Spleen (tissue), 11 donors: ENCODE data around the gene CILP2. TPM values are rescaled to one million over a fixed set of nuclear protein-coding genes. Genes with fewer than 3 reads are reported as not detected.
A peak's percentile ranks its signal among the peaks of the same experiment; 100 is the strongest.

ENCODE experiments used
- DNase-seq: peaks from one replicate; pipeline ENCODE4 v3.0.0-alpha.2; 2020
- H3K27ac ChIP-seq, 8 donors: fragments of 200-600 bp; sonication (generic) in 7 of 8; 1 replicate in 4 of 8; 2 replicates in 4 of 8; pipeline versions ENCODE4 v1.5.0 to v1.8.0; 2016 to 2021; ENCODE audit warnings: inconsistent platforms in 4 of 8, mild to moderate bottlenecking in 4 of 8, moderate library complexity in 1 of 8
- H3K27me3 ChIP-seq, 7 donors: fragments of 200-600 bp; sonication (generic) in 6 of 7; replicated peaks in 1 of 7; 1 replicate in 4 of 7; 2 replicates in 3 of 7; pipeline versions ENCODE4 v1.5.0 to v1.8.0; 2016 to 2021; ENCODE audit warnings: inconsistent platforms in 3 of 7, mild to moderate bottlenecking in 1 of 7
- H3K36me3 ChIP-seq, 6 donors: fragments of 200-600 bp; sonication (generic) in 5 of 6; 1 replicate in 4 of 6; 2 replicates in 2 of 6; pipeline versions ENCODE4 v1.5.0 to v1.8.0; 2016 to 2021; ENCODE audit warnings: inconsistent platforms in 2 of 6
- H3K4me1 ChIP-seq, 6 donors: fragments of 200-600 bp; sonication (generic) in 5 of 6; 1 replicate in 3 of 6; 2 replicates in 3 of 6; pipeline versions ENCODE4 v1.5.0 to v1.8.0; 2016 to 2021; ENCODE audit warnings: inconsistent platforms in 3 of 6
- H3K4me3 ChIP-seq, 8 donors: fragments of 200-600 bp; sonication (generic) in 7 of 8; 1 replicate in 4 of 8; 2 replicates in 4 of 8; pipeline versions ENCODE4 v1.5.0 to v1.8.0; 2016 to 2021; ENCODE audit warnings: inconsistent platforms in 4 of 8, mild to moderate bottlenecking in 4 of 8, moderate library complexity in 2 of 8
- H3K9me3 ChIP-seq, 8 donors: fragments of 200-600 bp; sonication (generic) in 7 of 8; 1 replicate in 4 of 8; 2 replicates in 4 of 8; pipeline versions ENCODE4 v1.5.0 to v1.8.0; 2016 to 2021; ENCODE audit warnings: inconsistent platforms in 4 of 8
- POLR2A ChIP-seq, 3 donors: fragments of 450-650 bp; IDR thresholded peaks; one replicate each; pipeline ENCODE4 v1.5.1; 2017; ENCODE audit warnings: antibody characterized with exemption in 3 of 3, mild to moderate bottlenecking in 1 of 3
- POLR2AphosphoS5 ChIP-seq, 3 donors: sonication (generic); formaldehyde crosslinking; IDR thresholded peaks; one replicate each; pipeline ENCODE4 v1.5.1; 2017; ENCODE audit warnings: antibody characterized with exemption in 3 of 3
- WGBS, 5 donors: extraction: QIAGEN DNeasy Blood & Tissue Kit in 3 of 5; methylation state at CpG; one replicate each; pipeline versions ENCODE4 v1.1.5 to v1.1.7; 2013 to 2018; 5-methylcytosine and 5-hydroxymethylcytosine counted together
- intact Hi-C: fragments of 100-400 bp; cut with DNase I; formaldehyde crosslinking; loops from one replicate; pipeline ENCODE4 v1.15.0; 2023; ENCODE audit warnings: low total_unique reads
- polyA plus RNA-seq, 3 donors: library from polyadenylated mRNA; stranded (reverse); fragments of 200-250 nt; gene quantifications; one replicate each; pipeline ENCODE4 v1.2.1, GENCODE V29; 2013
- total RNA-seq, 7 donors: library from RNA; depleted of rRNA in 3 of 7; stranded (reverse); fragments of >200 nt in 3 of 7; fragmentation: NEBNext Ultra II Directional in 4 of 7; extraction: Animal tissue kit (Norgen Biotek cat#: 25700) in 4 of 7; gene quantifications; one replicate each; pipeline versions ENCODE4 v1.1.0 to v1.2.1, GENCODE V29; 2016 to 2021
- TF ChIP-seq, protein P1 (sequence below), 11 experiments: fragments of 200-600 bp in 7 of 11; fragments of 450-650 bp in 4 of 11; sonication (generic) in 4 of 11; IDR thresholded peaks in 8 of 11; conservative IDR thresholded peaks in 3 of 11; 1 replicate in 7 of 11; 2 replicates in 4 of 11; pipeline versions ENCODE4 v1.4.0 to v1.8.0; 2016 to 2021; ENCODE audit warnings: antibody characterized with exemption in 11 of 11, inconsistent platforms in 4 of 11, mild to moderate bottlenecking in 1 of 11
- donor health status: healthy with polysubstance abuse.
- donor health status: DM: no; HTN: no; CAD: no; lungs with moderate emphysema.
- donor health status: DM: no; HTN: no; CAD: no.
- donor health status: Bipolar disorder and iron deficiency.
- donor health status: healthy.
- donor health status: DM: no; HTN: no; CAD: no.
- donor health status: DM: yes; HTN: yes; CAD: no.

The CILP2 gene
- total and polyA plus RNA-seq, 10 donors: 0.15 to 1.3 (median 0.43) TPM; not detected in 1

DNA sequence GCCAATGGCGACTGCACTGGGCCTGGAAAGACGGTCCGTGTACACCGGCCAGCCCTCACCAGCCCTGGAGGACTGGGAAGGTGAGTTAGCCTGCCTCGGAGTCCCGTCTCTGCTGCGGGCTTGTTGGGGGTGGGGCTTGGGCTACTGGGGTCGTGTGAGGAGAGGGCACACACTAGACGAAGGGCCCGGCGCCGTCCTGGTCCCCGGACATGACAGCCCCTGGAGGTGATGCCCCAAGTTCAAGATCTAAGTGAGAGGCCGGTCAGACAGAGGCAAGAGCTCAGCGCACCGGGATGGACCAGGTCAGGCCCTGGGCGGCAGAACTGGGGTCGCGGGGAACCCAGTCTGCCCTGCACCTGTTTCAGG is 1.6 kb downstream of the CILP2 start:
- DNase-seq: no peak
- WGBS, 5 donors: 21 to 53% (median 35%) methylated on average over 16 to 19 of the region's 19 CpGs
- H3K36me3 ChIP-seq: peaks cover 0 to 6% (median 0%) of the 10 kb centered on the region in 6 donors
- peaks cover 0 to 7% (median 0%) of the 10 kb centered on the region in 8 donors for H3K9me3 ChIP-seq
- TF ChIP-seq POLR2AphosphoS5 (IDR thresholded peaks at IDR 0.05) (no peak), POLR2A (IDR thresholded peaks at IDR 0.05) (no peak)
- TF ChIP-seq, protein P1, sequence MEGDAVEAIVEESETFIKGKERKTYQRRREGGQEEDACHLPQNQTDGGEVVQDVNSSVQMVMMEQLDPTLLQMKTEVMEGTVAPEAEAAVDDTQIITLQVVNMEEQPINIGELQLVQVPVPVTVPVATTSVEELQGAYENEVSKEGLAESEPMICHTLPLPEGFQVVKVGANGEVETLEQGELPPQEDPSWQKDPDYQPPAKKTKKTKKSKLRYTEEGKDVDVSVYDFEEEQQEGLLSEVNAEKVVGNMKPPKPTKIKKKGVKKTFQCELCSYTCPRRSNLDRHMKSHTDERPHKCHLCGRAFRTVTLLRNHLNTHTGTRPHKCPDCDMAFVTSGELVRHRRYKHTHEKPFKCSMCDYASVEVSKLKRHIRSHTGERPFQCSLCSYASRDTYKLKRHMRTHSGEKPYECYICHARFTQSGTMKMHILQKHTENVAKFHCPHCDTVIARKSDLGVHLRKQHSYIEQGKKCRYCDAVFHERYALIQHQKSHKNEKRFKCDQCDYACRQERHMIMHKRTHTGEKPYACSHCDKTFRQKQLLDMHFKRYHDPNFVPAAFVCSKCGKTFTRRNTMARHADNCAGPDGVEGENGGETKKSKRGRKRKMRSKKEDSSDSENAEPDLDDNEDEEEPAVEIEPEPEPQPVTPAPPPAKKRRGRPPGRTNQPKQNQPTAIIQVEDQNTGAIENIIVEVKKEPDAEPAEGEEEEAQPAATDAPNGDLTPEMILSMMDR (IDR thresholded peaks at IDR 0.05 in 8 of 11, conservative IDR thresholded peaks at IDR 0.05 in 3 of 11): no peak
- peak overlapping the region in 1 of 8 donors; percentile 64 for H3K4me3 ChIP-seq
- H3K27ac ChIP-seq: no peak overlapping the region
- intact Hi-C loops: no loop called here
- H3K4me1 ChIP-seq: peaks cover 10 to 58% (median 35%) of the 10 kb centered on the region in 6 donors
- peaks cover 0 to 83% (median 54%) of the 10 kb centered on the region in 7 donors for H3K27me3 ChIP-seq

DNA sequence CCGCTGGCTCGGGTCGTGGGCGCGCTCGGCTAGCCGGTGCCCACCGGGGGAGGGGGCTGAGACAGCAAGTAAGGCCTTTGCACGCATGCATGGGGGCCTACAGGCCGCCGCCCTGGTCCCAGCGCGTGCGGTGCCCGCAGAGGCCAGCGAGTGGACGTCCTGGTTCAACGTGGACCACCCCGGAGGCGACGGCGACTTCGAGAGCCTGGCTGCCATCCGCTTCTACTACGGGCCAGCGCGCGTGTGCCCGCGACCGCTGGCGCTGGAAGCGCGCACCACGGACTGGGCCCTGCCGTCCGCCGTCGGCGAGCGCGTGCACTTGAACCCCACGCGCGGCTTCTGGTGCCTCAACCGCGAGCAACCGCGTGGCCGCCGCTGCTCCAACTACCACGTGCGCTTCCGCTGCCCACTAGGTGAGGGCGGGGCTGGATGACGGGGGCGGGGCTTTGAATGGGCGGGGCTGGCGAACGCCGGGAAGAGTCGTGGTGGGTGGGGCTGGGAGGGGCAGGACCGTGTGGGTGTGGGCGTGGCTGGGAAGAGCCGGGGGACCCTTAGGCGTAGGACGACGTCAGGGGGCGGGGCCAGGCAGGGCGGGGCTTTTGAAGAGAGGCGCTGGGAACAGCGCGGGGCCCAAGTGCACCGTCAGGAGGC is 2.1 kb downstream of the CILP2 start:
- Histone ChIP-seq H3K27me3 (peaks cover 0 to 88% (median 54%) of the 10 kb centered on the region in 7 donors), H3K36me3 (peaks cover 0 to 6% (median 0%) of the 10 kb centered on the region in 6 donors), H3K4me3 (peak overlapping the region in 5 of 8 donors; percentile 6 to 64 (median 29)), H3K4me1 (peaks cover 10 to 58% (median 35%) of the 10 kb centered on the region in 6 donors), H3K27ac (peak overlapping the region in 2 of 8 donors; percentile 41 to 48), H3K9me3 (peaks cover 0 to 7% (median 0%) of the 10 kb centered on the region in 8 donors)
- peak; percentile 92 for DNase-seq
- TF ChIP-seq POLR2AphosphoS5 (IDR thresholded peaks at IDR 0.05) (peak in 1 of 3 donors; percentile 43), POLR2A (IDR thresholded peaks at IDR 0.05) (no peak)
- WGBS, 5 donors: 9 to 20% (median 11%) methylated on average over 26 to 74 of the region's 74 CpGs
- intact Hi-C loops: no loop called here

- Histone ChIP-seq H3K4me3 (peak overlapping the region in 7 of 8 donors; percentile 6 to 64 (median 26)), H3K27ac (peak overlapping the region in 2 of 8 donors; percentile 41 to 48), H3K36me3 (no peaks in the 10 kb centered on the region), H3K9me3 (peaks cover 0 to 7% (median 0%) of the 10 kb centered on the region in 8 donors), H3K27me3 (peaks cover 0 to 95% (median 54%) of the 10 kb centered on the region in 7 donors), H3K4me1 (peaks cover 10 to 58% (median 35%) of the 10 kb centered on the region in 6 donors)
- intact Hi-C loops: no loop called here
- 4 to 7% (median 5%) methylated on average over 26 to 45 of the region's 45 CpGs for WGBS, 5 donors
- TF ChIP-seq POLR2A (IDR thresholded peaks at IDR 0.05): no peak
- TF ChIP-seq, protein P1 (IDR thresholded peaks at IDR 0.05 in 8 of 11, conservative IDR thresholded peaks at IDR 0.05 in 3 of 11): no peak
- peak; percentile 87 for DNase-seq
These were observed 2.9 kb downstream of the CILP2 start for GRCh38 chr19:19540715-19541515.

DNA sequence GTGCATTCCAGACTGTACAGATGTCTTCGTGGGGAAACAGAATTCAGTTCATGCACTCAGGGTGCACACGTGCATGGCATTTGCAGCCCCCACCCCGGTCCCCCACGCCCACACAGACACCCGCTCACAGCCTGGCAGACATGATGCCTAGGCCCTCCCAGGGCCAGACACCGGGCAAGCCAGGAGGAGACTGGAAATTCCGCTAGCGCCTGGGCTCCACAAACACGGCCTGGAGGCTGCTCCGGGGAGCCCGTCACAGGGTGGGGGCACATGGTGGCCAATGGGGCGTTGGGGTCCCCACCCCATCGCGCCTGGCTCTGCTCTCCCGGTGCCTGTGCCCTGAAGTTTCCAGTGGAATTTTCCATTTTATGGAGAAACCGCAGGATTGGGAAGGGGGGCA is 3.6 kb downstream of the CILP2 start:
- H3K27ac ChIP-seq: no peak overlapping the region
- H3K9me3 ChIP-seq: peaks cover 0 to 7% (median 0%) of the 10 kb centered on the region in 8 donors
- H3K36me3 ChIP-seq: no peaks in the 10 kb centered on the region
- H3K4me1 ChIP-seq: peaks cover 10 to 58% (median 35%) of the 10 kb centered on the region in 6 donors
- peak overlapping the region in 2 of 8 donors; percentile 31 to 64 for H3K4me3 ChIP-seq
- DNase-seq: no peak
- intact Hi-C loops: no loop called here
- no peak for TF ChIP-seq POLR2AphosphoS5 (IDR thresholded peaks at IDR 0.05)
- TF ChIP-seq POLR2A (IDR thresholded peaks at IDR 0.05): no peak
- TF ChIP-seq, protein P1 (IDR thresholded peaks at IDR 0.05 in 8 of 11, conservative IDR thresholded peaks at IDR 0.05 in 3 of 11): no peak
- WGBS, 5 donors: 79 to 94% (median 80%) methylated on average over 9 to 16 of the region's 16 CpGs
- H3K27me3 ChIP-seq: peaks cover 0 to 97% (median 55%) of the 10 kb centered on the region in 7 donors
